Kidney (tissue), 14 donors: Measurements from ENCODE around the gene PLEKHO2. TPM values are rescaled to one million over a fixed set of nuclear protein-coding genes. Genes with fewer than 3 reads are reported as not detected.

ENCODE experiments used
- DNase-seq, 5 donors: peaks; one replicate each; pipeline ENCODE4 v3.0.0-alpha.2; 2013 to 2020
- FAIRE-seq: peaks from 2 replicates; lab custom pipeline; 2012; peaks lifted over from hg19 to GRCh38; lab: Jason Lieb, UNC
- H3K27ac ChIP-seq, 2 donors: one replicate each; pipeline ENCODE4 v1.7.0; 2013; ENCODE audit warnings: low read depth in 2 of 2, low read length in 2 of 2, inconsistent platforms in 1 of 2
- H3K27me3 ChIP-seq: one replicate; pipeline ENCODE4 v1.7.1; 2013; ENCODE audit warnings: low read length, inconsistent platforms; ENCODE audit not compliant: control insufficient read depth, insufficient read depth
- H3K36me3 ChIP-seq, 3 donors: one replicate each; pipeline versions ENCODE4 v1.7.0 to v1.7.1; 2013; ENCODE audit warnings: low read length in 3 of 3, control low read depth in 1 of 3, inconsistent platforms in 1 of 3; ENCODE audit not compliant: insufficient read depth in 3 of 3, control insufficient read depth in 2 of 3
- H3K4me1 ChIP-seq, 3 donors: one replicate each; pipeline versions ENCODE4 v1.7.0 to v1.7.1; 2013; ENCODE audit warnings: low read length in 3 of 3, inconsistent platforms in 1 of 3, low read depth in 1 of 3; ENCODE audit not compliant: control insufficient read depth in 2 of 3, insufficient read depth in 2 of 3
- H3K4me3 ChIP-seq, 3 donors: one replicate each; pipeline versions ENCODE4 v1.7.0 to v1.8.1; 2013; ENCODE audit warnings: low read length in 3 of 3, control low read depth in 1 of 3, inconsistent platforms in 1 of 3
- H3K9ac ChIP-seq, 3 donors: one replicate each; pipeline versions ENCODE4 v1.7.0 to v1.7.1; 2013; ENCODE audit warnings: low read length in 3 of 3, control low read depth in 1 of 3, inconsistent platforms in 1 of 3
- H3K9me3 ChIP-seq, 3 donors: one replicate each; pipeline versions ENCODE4 v1.7.0 to v1.7.1; 2013; ENCODE audit warnings: low read length in 3 of 3, control low read depth in 1 of 3, inconsistent platforms in 1 of 3; ENCODE audit not compliant: control insufficient read depth in 2 of 3, insufficient read depth in 1 of 3
- CTCF ChIP-seq: IDR thresholded peaks from 3 replicates; pipeline ENCODE4 v1.5.1; 2012; ENCODE audit warnings: mild to moderate bottlenecking, moderate library complexity, borderline replicate concordance; ENCODE audit not compliant: insufficient read depth; ENCODE audit errors: extremely low read depth
- intact Hi-C: fragments of 100-400 bp; cut with DNase I; formaldehyde crosslinking; loops from one replicate; pipeline ENCODE4 v1.11.1; 2022
- polyA plus RNA-seq: library from polyadenylated mRNA; stranded (reverse); fragments of 350-450 nt; fragmentation: Illumina TruSeq; extraction: RNeasy Lipid Tissue Mini Kit (QIAGEN cat#74804); gene quantifications from one replicate; pipeline ENCODE4 v1.2.3, GENCODE V29; 2014; ENCODE audit warnings: low read depth, low replicate concordance; ENCODE audit not compliant: insufficient read depth
- total RNA-seq: library from RNA; stranded (reverse); fragmentation: NEBNext Ultra II Directional; extraction: Animal tissue kit (Norgen Biotek cat#: 25700); gene quantifications from one replicate; pipeline ENCODE4 v1.2.1, GENCODE V29; 2021
- donor health status: control.
- donor health status: control.
- donor health status: control.
- donor health status: control.
- donor health status: control.
- donor health status: DM: yes; HTN: yes; CAD: no.
- donor health status: Normal renal cell carcinoma (clear cell type).

Gene PLEKHO2
- total and polyA plus RNA-seq, 2 donors from 2014 or later: 12.0 to 48.6 TPM

GRCh38 chr15:64800476-64800875 lies 41.2 kb upstream of the PLEKHO2 start:
- Histone ChIP-seq H3K27ac (no peak overlapping the region), H3K4me3 (no peak overlapping the region), H3K9ac (no peak overlapping the region), H3K4me1 (no peaks in the 10 kb centered on the region), H3K36me3 (no peaks in the 10 kb centered on the region), H3K27me3 (no peaks in the 10 kb centered on the region), H3K9me3 (no peaks in the 10 kb centered on the region)
- FAIRE-seq: no peak
- DNase-seq: no peak
- no peak for TF ChIP-seq CTCF
- intact Hi-C loops: no loop called here

- Histone ChIP-seq H3K9me3 (no peaks in the 10 kb centered on the region), H3K9ac (no peak overlapping the region), H3K4me3 (no peak overlapping the region), H3K4me1 (no peaks in the 10 kb centered on the region), H3K27ac (no peak overlapping the region), H3K36me3 (no peaks in the 10 kb centered on the region), H3K27me3 (no peaks in the 10 kb centered on the region)
- TF ChIP-seq CTCF: no peak
- intact Hi-C loops: no loop called here
- FAIRE-seq (no peak), DNase-seq (no peak)
Measured at GRCh38 chr15:64803526-64803925, 38.2 kb upstream of the PLEKHO2 start.

- DNase-seq: no peak
- H3K4me1 ChIP-seq: no peaks in the 10 kb centered on the region
- H3K9ac ChIP-seq: no peak overlapping the region
- no peaks in the 10 kb centered on the region for H3K9me3 ChIP-seq
- intact Hi-C loops: loop anchor here (5.0 kb wide), 1 partner anchor 72 kb away; no protein-coding TSS in a partner anchor
- H3K36me3 ChIP-seq: no peaks in the 10 kb centered on the region
- no peaks in the 10 kb centered on the region for H3K27me3 ChIP-seq
- no peak overlapping the region for H3K4me3 ChIP-seq
- no peak for FAIRE-seq
- no peak overlapping the region for H3K27ac ChIP-seq
- no peak for TF ChIP-seq CTCF
Measured at GRCh38 chr15:64804619-64805018, 37.1 kb upstream of the PLEKHO2 start.

GRCh38 chr15:64806509-64806908 lies 35.2 kb upstream of the PLEKHO2 start:
- DNase-seq: no peak
- no peaks in the 10 kb centered on the region for H3K27me3 ChIP-seq
- no peak for FAIRE-seq
- no peak overlapping the region for H3K4me3 ChIP-seq
- H3K27ac ChIP-seq: no peak overlapping the region
- no peak overlapping the region for H3K9ac ChIP-seq
- no peaks in the 10 kb centered on the region for H3K9me3 ChIP-seq
- no peak for TF ChIP-seq CTCF
- H3K4me1 ChIP-seq: no peaks in the 10 kb centered on the region
- intact Hi-C loops: loop anchor here (5.0 kb wide), 1 partner anchor 74 kb away; no protein-coding TSS in a partner anchor
- H3K36me3 ChIP-seq: no peaks in the 10 kb centered on the region
